ENCODE measurements around the gene KCNC1. TPM values are rescaled to one million over a fixed set of nuclear protein-coding genes. Genes with fewer than 3 reads are reported as not detected.

Gene KCNC1
- total and polyA plus RNA-seq, 2 of the 13 experiments (the other 11 are each of a cell fraction or from before 2014, with no cell fraction given) = 0.01 to 0.04 TPM

DNA sequence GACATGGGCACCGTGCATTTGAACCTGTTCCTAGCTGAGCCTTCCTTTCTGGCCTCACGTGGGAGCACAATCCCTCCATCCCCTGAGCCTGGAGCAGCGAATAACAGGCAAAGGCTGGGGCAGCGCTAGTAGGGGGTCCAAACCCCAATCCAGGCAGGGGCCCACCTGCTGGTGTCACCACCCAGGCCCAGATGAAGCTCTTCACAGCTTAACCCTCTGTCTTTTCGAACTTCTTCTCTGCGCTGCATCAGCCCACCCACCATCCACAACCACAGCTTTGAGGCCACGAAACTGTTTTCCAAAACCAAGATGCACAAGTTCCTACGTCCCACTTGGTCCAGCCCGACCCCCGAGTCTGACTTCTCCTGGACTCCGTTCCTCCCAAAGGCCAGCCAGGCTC is 11.5 kb downstream of the KCNC1 start:
- Histone ChIP-seq H3K4me3 (replicated peaks in 1 of 3; ENCODE audit: insufficient read depth in 1 of 3, low read depth in 2 of 3, low read length in 3 of 3) (no peak overlapping the region), H3K79me2 (ENCODE audit: insufficient read depth, low read length) (no peaks in the 10 kb centered on the region), H3K27ac (ENCODE audit: extremely low read length, insufficient read depth, low read length) (no peak overlapping the region), H4K20me1 (ENCODE audit: insufficient read depth, low read length) (no peaks in the 10 kb centered on the region), H2AFZ (ENCODE audit: low read length) (no peak overlapping the region), H3K36me3 (replicated peaks in 1 of 2; ENCODE audit: control insufficient read depth in 1 of 2, insufficient read depth in 2 of 2, low read length in 2 of 2) (no peaks in the 10 kb centered on the region), H3K9me3 (ENCODE audit: low read length) (no peaks in the 10 kb centered on the region), H3K4me2 (ENCODE audit: low read depth, low read length) (no peak overlapping the region), H3K4me1 (ENCODE audit: insufficient read depth, low read length) (peaks cover 22% of the 10 kb centered on the region), H3K27me3 (ENCODE audit: control insufficient read depth in 1 of 2, insufficient read depth in 2 of 2, low read length in 2 of 2) (peaks cover 3 to 29% of the 10 kb centered on the region in 2 experiments; a peak in 3 of 5 replicates), H3K9ac (ENCODE audit: insufficient read depth, low read depth, low read length) (no peak overlapping the region)
- DNase-seq (ENCODE audit: low spot score) (no peak), ATAC-seq (no peak), FAIRE-seq (no peak)
- BruUV-seq (replicated peaks) = no TSS peak
- intact Hi-C loops (cut with micrococcal nuclease; ENCODE audit: unreplicated experiment) = no loop called here
- ChIA-PET POLR2A (no interaction called here), CTCF (ENCODE audit: low intra/inter-chr PET ratio, low total read pairs) (no interaction called here)
- in situ Hi-C loops (cut with HindIII; ENCODE audit: extremely low pct_ligation_motif_present, low pct_unique_long_range_greater_than_20kb) = no loop called here
- WGBS (ENCODE audit: low lambda C conversion rate) = 5% methylated on average over 10 of the region's 11 CpGs
- TF ChIP-seq, protein P1, sequence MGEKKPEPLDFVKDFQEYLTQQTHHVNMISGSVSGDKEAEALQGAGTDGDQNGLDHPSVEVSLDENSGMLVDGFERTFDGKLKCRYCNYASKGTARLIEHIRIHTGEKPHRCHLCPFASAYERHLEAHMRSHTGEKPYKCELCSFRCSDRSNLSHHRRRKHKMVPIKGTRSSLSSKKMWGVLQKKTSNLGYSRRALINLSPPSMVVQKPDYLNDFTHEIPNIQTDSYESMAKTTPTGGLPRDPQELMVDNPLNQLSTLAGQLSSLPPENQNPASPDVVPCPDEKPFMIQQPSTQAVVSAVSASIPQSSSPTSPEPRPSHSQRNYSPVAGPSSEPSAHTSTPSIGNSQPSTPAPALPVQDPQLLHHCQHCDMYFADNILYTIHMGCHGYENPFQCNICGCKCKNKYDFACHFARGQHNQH (CRISPR knock-in tag; IDR thresholded peaks at IDR 0.05) = no peak
- no peak for TF ChIP-seq GATAD2A (CRISPR knock-in tag; IDR thresholded peaks at IDR 0.05)
- no peak for TF ChIP-seq KLF9 (CRISPR knock-in tag; IDR thresholded peaks at IDR 0.05; ENCODE audit: low read depth)
- TF ChIP-seq POLR2AphosphoS2 (IDR thresholded peaks at IDR 0.05; ENCODE audit: low read depth, low read length) = no peak
- TF ChIP-seq RFXANK (CRISPR knock-in tag; IDR thresholded peaks at IDR 0.05) = no peak
- no peak for TF ChIP-seq RAD21 (CRISPR knock-in tag; IDR thresholded peaks at IDR 0.05)
- no peak for TF ChIP-seq ZNF775 (CRISPR knock-in tag; IDR thresholded peaks at IDR 0.05; ENCODE audit: borderline replicate concordance)
- TF ChIP-seq ZSCAN12 (CRISPR knock-in tag; IDR thresholded peaks at IDR 0.05) = no peak
- TF ChIP-seq ZNF460 (CRISPR knock-in tag; IDR thresholded peaks at IDR 0.05; ENCODE audit: borderline replicate concordance) = no peak
- no peak for TF ChIP-seq ZNF251 (CRISPR knock-in tag; IDR thresholded peaks at IDR 0.05)
- no peak for TF ChIP-seq HCFC1 (IDR thresholded peaks at IDR 0.05; ENCODE audit: low read depth, low read length)
- TF ChIP-seq, protein P2, sequence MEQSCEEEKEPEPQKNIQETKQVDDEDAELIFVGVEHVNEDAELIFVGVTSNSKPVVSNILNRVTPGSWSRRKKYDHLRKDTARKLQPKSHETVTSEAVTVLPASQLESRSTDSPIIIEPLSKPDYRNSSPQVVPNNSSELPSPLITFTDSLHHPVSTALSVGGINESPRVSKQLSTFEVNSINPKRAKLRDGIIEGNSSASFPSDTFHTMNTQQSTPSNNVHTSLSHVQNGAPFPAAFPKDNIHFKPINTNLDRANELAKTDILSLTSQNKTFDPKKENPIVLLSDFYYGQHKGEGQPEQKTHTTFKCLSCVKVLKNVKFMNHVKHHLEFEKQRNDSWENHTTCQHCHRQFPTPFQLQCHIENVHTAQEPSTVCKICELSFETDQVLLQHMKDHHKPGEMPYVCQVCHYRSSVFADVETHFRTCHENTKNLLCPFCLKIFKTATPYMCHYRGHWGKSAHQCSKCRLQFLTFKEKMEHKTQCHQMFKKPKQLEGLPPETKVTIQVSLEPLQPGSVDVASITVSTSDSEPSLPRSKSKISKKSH (CRISPR knock-in tag; IDR thresholded peaks at IDR 0.05; ENCODE audit: borderline replicate concordance) = no peak
- TF ChIP-seq, protein P3, sequence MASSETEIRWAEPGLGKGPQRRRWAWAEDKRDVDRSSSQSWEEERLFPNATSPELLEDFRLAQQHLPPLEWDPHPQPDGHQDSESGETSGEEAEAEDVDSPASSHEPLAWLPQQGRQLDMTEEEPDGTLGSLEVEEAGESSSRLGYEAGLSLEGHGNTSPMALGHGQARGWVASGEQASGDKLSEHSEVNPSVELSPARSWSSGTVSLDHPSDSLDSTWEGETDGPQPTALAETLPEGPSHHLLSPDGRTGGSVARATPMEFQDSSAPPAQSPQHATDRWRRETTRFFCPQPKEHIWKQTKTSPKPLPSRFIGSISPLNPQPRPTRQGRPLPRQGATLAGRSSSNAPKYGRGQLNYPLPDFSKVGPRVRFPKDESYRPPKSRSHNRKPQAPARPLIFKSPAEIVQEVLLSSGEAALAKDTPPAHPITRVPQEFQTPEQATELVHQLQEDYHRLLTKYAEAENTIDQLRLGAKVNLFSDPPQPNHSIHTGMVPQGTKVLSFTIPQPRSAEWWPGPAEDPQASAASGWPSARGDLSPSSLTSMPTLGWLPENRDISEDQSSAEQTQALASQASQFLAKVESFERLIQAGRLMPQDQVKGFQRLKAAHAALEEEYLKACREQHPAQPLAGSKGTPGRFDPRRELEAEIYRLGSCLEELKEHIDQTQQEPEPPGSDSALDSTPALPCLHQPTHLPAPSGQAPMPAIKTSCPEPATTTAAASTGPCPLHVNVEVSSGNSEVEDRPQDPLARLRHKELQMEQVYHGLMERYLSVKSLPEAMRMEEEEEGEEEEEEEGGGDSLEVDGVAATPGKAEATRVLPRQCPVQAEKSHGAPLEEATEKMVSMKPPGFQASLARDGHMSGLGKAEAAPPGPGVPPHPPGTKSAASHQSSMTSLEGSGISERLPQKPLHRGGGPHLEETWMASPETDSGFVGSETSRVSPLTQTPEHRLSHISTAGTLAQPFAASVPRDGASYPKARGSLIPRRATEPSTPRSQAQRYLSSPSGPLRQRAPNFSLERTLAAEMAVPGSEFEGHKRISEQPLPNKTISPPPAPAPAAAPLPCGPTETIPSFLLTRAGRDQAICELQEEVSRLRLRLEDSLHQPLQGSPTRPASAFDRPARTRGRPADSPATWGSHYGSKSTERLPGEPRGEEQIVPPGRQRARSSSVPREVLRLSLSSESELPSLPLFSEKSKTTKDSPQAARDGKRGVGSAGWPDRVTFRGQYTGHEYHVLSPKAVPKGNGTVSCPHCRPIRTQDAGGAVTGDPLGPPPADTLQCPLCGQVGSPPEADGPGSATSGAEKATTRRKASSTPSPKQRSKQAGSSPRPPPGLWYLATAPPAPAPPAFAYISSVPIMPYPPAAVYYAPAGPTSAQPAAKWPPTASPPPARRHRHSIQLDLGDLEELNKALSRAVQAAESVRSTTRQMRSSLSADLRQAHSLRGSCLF (CRISPR knock-in tag; IDR thresholded peaks at IDR 0.05; ENCODE audit: borderline replicate concordance) = no peak
- TF ChIP-seq NFIC (IDR thresholded peaks at IDR 0.05; ENCODE audit: low read length) = no peak

All from HepG2 (cell line).